HepG2 (cell line): Measurements from ENCODE around the gene KLHDC8B. TPM values are rescaled to one million over a fixed set of nuclear protein-coding genes. Genes with fewer than 3 reads are reported as not detected.

Experiments used
- ARNTL ChIP-seq: sonication (generic); formaldehyde crosslinking; IDR thresholded peaks from 2 replicates; pipeline ENCODE4 v1.4.0; 2020; ENCODE audit warnings: mild to moderate bottlenecking, missing genetic modification reagents
- IKZF4 ChIP-seq: sonication (generic); formaldehyde crosslinking; IDR thresholded peaks from 2 replicates; pipeline ENCODE4 v1.5.1; 2020; ENCODE audit warnings: borderline replicate concordance, mild to moderate bottlenecking, low read depth, missing genetic modification reagents; ENCODE audit errors: not compliant biosample characterization
- JARID2 ChIP-seq: sonication (generic); formaldehyde crosslinking; IDR thresholded peaks from 2 replicates; pipeline ENCODE4 v1.8.1; 2023; ENCODE audit warnings: missing genetic modification reagents, inconsistent platforms; ENCODE audit not compliant: insufficient replicate concordance
- KDM4B ChIP-seq: sonication (generic); formaldehyde crosslinking; IDR thresholded peaks from 2 replicates; pipeline ENCODE4 v1.4.0; 2020; ENCODE audit warnings: missing genetic modification reagents
- KLF12 ChIP-seq: sonication (generic); formaldehyde crosslinking; IDR thresholded peaks from 2 replicates; pipeline ENCODE4 v1.4.0; 2020; ENCODE audit warnings: missing genetic modification reagents, borderline replicate concordance
- KLF6 ChIP-seq: IDR thresholded peaks from 2 replicates; pipeline ENCODE4 v1.8.0; 2016; ENCODE audit warnings: missing biosample characterization, missing genetic modification reagents
- MXD1 ChIP-seq: sonication (generic); formaldehyde crosslinking; IDR thresholded peaks from 2 replicates; pipeline ENCODE4 v1.4.0; 2020; ENCODE audit warnings: mild to moderate bottlenecking, missing genetic modification reagents
- PRDM15 ChIP-seq: sonication (generic); formaldehyde crosslinking; IDR thresholded peaks from 2 replicates; pipeline ENCODE4 v1.4.0; 2020; ENCODE audit warnings: missing genetic modification reagents
- TBL1XR1 ChIP-seq: fragments of 150-350 bp; IDR thresholded peaks from 2 replicates; pipeline ENCODE4 v1.6.1; 2014; ENCODE audit warnings: borderline replicate concordance, low read length; ENCODE audit not compliant: partially characterized antibody
- ZNF543 ChIP-seq: sonication (generic); formaldehyde crosslinking; IDR thresholded peaks from 2 replicates; pipeline ENCODE4 v1.4.0; 2020; ENCODE audit warnings: mild to moderate bottlenecking, missing genetic modification reagents
- ZNF674 ChIP-seq: sonication (generic); formaldehyde crosslinking; IDR thresholded peaks from 2 replicates; pipeline ENCODE4 v1.5.0; 2020; ENCODE audit warnings: low read depth, mild to moderate bottlenecking, missing genetic modification reagents
- ZNF850 ChIP-seq: sonication (generic); formaldehyde crosslinking; conservative IDR thresholded peaks from 2 replicates; pipeline ENCODE4 v1.9.0; 2021; ENCODE audit warnings: mild to moderate bottlenecking, missing genetic modification reagents
- polyA plus RNA-seq, 8 experiments: library from polyadenylated mRNA; depleted of rRNA in 3 of 8; stranded (reverse) in 7 of 8; unstranded in 1 of 8; fragments of >200 nt; fragmentation: Illumina TruSeq in 4 of 8; extraction: Trizol in 4 of 8; gene quantifications; 2 replicates each; pipeline versions ENCODE4 v1.2.1 to v1.2.3, GENCODE V29; 2011 to 2016; ENCODE audit warnings: low read depth in 4 of 8, missing spikeins in 1 of 8, mixed read lengths in 1 of 8; ENCODE audit not compliant: insufficient read depth in 1 of 8
- total RNA-seq, 5 experiments: library from RNA; depleted of rRNA; stranded (reverse); fragments of >200 nt; fragmentation: Illumina TruSeq; extraction: Trizol; gene quantifications; 2 replicates each; pipeline ENCODE4 v1.2.3, GENCODE V29; 2016; ENCODE audit warnings: low read depth in 1 of 5
- TF ChIP-seq, protein P1 (sequence below): sonication (generic); formaldehyde crosslinking; IDR thresholded peaks from 2 replicates; pipeline ENCODE4 v1.4.0; 2020; ENCODE audit warnings: missing genetic modification reagents
- TF ChIP-seq, protein P2 (sequence below): sonication (generic); formaldehyde crosslinking; IDR thresholded peaks from 2 replicates; pipeline ENCODE4 v1.4.0; 2020; ENCODE audit warnings: missing genetic modification reagents
- TF ChIP-seq, protein P3 (sequence below): sonication (generic); formaldehyde crosslinking; IDR thresholded peaks from 2 replicates; pipeline ENCODE4 v1.8.0; 2022; ENCODE audit warnings: missing genetic modification reagents, mild to moderate bottlenecking, inconsistent platforms, borderline replicate concordance

The KLHDC8B gene
- total and polyA plus RNA-seq, 2 of the 13 experiments (the other 11 are each of a cell fraction or from before 2014, with no cell fraction given) = 17.2 to 17.8 TPM

- TF ChIP-seq ZNF543 (CRISPR knock-in tag) (peak; percentile 57; the same call in 1 of the 2 replicates), MXD1 (peak; percentile 71), ZNF674 (no peak), JARID2 (no peak), IKZF4 (CRISPR knock-in tag) (no peak), KLF12 (CRISPR knock-in tag) (0 out of 2 replicates have a peak, but pooled peaks have one; percentile 68), KDM4B (CRISPR knock-in tag) (0 out of 2 replicates have a peak, but pooled peaks have one; percentile 60), PRDM15 (CRISPR knock-in tag) (peak; percentile 98), ARNTL (0 out of 2 replicates have a peak, but pooled peaks have one; percentile 14), TBL1XR1 (no peak), KLF6 (CRISPR knock-in tag) (no peak), ZNF850 (CRISPR knock-in tag) (0 out of 2 replicates have a peak, but pooled peaks have one; percentile 62)
- TF ChIP-seq, protein P1, sequence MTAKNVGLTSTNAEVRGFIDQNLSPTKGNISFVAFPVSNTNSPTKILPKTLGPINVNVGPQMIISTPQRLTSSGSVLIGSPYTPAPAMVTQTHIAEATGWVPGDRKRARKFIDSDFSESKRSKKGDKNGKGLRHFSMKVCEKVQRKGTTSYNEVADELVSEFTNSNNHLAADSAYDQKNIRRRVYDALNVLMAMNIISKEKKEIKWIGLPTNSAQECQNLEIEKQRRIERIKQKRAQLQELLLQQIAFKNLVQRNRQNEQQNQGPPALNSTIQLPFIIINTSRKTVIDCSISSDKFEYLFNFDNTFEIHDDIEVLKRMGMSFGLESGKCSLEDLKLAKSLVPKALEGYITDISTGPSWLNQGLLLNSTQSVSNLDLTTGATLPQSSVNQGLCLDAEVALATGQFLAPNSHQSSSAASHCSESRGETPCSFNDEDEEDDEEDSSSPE = 0 out of 2 replicates have a peak, but pooled peaks have one; percentile 32
- TF ChIP-seq, protein P2, sequence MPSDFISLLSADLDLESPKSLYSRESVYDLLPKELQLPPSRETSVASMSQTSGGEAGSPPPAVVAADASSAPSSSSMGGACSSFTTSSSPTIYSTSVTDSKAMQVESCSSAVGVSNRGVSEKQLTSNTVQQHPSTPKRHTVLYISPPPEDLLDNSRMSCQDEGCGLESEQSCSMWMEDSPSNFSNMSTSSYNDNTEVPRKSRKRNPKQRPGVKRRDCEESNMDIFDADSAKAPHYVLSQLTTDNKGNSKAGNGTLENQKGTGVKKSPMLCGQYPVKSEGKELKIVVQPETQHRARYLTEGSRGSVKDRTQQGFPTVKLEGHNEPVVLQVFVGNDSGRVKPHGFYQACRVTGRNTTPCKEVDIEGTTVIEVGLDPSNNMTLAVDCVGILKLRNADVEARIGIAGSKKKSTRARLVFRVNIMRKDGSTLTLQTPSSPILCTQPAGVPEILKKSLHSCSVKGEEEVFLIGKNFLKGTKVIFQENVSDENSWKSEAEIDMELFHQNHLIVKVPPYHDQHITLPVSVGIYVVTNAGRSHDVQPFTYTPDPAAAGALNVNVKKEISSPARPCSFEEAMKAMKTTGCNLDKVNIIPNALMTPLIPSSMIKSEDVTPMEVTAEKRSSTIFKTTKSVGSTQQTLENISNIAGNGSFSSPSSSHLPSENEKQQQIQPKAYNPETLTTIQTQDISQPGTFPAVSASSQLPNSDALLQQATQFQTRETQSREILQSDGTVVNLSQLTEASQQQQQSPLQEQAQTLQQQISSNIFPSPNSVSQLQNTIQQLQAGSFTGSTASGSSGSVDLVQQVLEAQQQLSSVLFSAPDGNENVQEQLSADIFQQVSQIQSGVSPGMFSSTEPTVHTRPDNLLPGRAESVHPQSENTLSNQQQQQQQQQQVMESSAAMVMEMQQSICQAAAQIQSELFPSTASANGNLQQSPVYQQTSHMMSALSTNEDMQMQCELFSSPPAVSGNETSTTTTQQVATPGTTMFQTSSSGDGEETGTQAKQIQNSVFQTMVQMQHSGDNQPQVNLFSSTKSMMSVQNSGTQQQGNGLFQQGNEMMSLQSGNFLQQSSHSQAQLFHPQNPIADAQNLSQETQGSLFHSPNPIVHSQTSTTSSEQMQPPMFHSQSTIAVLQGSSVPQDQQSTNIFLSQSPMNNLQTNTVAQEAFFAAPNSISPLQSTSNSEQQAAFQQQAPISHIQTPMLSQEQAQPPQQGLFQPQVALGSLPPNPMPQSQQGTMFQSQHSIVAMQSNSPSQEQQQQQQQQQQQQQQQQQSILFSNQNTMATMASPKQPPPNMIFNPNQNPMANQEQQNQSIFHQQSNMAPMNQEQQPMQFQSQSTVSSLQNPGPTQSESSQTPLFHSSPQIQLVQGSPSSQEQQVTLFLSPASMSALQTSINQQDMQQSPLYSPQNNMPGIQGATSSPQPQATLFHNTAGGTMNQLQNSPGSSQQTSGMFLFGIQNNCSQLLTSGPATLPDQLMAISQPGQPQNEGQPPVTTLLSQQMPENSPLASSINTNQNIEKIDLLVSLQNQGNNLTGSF = 0 out of 2 replicates have a peak, but pooled peaks have one; percentile 22
- TF ChIP-seq, protein P3, sequence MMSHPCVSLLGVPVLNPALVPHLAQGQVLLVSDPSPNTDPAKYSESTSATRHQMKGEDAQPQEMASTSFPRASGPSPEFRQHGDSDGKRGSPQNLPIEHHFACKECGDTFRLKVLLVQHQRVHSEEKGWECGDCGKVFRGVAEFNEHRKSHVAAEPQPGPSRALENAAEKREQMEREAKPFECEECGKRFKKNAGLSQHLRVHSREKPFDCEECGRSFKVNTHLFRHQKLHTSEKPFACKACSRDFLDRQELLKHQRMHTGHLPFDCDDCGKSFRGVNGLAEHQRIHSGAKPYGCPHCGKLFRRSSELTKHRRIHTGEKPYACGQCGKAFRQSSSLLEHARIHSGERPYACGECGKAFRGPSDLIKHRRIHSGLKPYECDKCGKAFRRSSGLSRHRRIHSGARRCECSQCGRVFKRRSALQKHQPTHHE = no peak
These were observed 38.8 kb upstream of the KLHDC8B start, which contains the start of gene LAMB2 (continued) for GRCh38 chr3:49132437-49133225.
